ENCODE data around the gene TEAD1.

DNA sequence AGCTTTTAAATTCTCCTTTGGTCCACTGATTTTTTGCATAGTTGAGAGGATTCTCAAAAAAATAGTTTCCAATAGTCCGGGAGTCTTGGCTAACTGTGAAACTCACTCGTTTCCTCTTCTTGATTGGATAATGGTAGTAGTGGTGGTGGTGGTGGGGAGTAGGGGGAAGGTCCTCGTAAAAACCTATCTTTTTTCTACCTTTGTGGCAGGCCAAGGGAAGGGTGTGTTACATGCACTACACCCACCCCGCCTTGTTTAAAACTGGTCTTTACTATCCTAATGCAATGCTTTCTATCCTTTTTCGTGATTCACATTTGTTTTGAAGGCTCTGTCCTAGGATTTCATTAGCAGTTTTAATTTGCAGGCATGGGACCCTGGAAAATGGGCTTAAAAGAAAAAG lies 4.8 kb downstream of the TEAD1 start:
- TF ChIP-seq, protein P1, sequence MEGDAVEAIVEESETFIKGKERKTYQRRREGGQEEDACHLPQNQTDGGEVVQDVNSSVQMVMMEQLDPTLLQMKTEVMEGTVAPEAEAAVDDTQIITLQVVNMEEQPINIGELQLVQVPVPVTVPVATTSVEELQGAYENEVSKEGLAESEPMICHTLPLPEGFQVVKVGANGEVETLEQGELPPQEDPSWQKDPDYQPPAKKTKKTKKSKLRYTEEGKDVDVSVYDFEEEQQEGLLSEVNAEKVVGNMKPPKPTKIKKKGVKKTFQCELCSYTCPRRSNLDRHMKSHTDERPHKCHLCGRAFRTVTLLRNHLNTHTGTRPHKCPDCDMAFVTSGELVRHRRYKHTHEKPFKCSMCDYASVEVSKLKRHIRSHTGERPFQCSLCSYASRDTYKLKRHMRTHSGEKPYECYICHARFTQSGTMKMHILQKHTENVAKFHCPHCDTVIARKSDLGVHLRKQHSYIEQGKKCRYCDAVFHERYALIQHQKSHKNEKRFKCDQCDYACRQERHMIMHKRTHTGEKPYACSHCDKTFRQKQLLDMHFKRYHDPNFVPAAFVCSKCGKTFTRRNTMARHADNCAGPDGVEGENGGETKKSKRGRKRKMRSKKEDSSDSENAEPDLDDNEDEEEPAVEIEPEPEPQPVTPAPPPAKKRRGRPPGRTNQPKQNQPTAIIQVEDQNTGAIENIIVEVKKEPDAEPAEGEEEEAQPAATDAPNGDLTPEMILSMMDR (IDR thresholded peaks at IDR 0.05; ENCODE audit: low read depth, low read length, poor library complexity, severe bottlenecking): no peak
- TF ChIP-seq EZH2phosphoT487 (IDR thresholded peaks at IDR 0.05; ENCODE audit: borderline replicate concordance, low read length): no peak
